ENCODE data around the gene KCNA5. TPM values are rescaled to one million over a fixed set of nuclear protein-coding genes. Genes with fewer than 3 reads are reported as not detected.

The KCNA5 gene
- total RNA-seq, 4 donors from 2014 or later = 0.38 TPM; not detected in 3

DNA sequence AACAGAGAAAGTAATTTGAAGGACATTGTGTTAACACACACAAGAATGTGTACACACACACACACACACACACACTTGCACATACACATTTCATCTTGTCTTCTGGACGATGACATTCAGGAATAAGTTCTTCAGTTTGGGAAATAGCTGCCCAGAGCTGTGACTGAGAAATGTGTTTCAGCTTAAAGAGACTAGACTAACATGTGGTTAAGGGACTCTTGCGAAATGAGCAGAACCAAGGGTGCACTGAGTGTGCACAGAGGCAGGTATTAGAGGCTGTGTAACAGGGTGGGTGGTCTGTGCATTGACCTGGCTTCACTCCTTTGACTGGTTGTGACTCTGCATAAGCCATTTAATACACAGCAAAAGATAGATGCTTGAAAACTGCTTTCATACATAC is 29.4 kb upstream of the KCNA5 start:
- Histone ChIP-seq H3K27me3 (no peaks in the 10 kb centered on the region), H3K36me3 (no peaks in the 10 kb centered on the region), H3K9me3 (no peaks in the 10 kb centered on the region), H3K27ac (no peak overlapping the region), H3K4me1 (no peaks in the 10 kb centered on the region), H3K4me3 (no peak overlapping the region)
- DNase-seq = no peak
- TF ChIP-seq POLR2A (IDR thresholded peaks at IDR 0.05) = no peak
- TF ChIP-seq, protein P1, sequence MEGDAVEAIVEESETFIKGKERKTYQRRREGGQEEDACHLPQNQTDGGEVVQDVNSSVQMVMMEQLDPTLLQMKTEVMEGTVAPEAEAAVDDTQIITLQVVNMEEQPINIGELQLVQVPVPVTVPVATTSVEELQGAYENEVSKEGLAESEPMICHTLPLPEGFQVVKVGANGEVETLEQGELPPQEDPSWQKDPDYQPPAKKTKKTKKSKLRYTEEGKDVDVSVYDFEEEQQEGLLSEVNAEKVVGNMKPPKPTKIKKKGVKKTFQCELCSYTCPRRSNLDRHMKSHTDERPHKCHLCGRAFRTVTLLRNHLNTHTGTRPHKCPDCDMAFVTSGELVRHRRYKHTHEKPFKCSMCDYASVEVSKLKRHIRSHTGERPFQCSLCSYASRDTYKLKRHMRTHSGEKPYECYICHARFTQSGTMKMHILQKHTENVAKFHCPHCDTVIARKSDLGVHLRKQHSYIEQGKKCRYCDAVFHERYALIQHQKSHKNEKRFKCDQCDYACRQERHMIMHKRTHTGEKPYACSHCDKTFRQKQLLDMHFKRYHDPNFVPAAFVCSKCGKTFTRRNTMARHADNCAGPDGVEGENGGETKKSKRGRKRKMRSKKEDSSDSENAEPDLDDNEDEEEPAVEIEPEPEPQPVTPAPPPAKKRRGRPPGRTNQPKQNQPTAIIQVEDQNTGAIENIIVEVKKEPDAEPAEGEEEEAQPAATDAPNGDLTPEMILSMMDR (IDR thresholded peaks at IDR 0.05) = no peak

DNA sequence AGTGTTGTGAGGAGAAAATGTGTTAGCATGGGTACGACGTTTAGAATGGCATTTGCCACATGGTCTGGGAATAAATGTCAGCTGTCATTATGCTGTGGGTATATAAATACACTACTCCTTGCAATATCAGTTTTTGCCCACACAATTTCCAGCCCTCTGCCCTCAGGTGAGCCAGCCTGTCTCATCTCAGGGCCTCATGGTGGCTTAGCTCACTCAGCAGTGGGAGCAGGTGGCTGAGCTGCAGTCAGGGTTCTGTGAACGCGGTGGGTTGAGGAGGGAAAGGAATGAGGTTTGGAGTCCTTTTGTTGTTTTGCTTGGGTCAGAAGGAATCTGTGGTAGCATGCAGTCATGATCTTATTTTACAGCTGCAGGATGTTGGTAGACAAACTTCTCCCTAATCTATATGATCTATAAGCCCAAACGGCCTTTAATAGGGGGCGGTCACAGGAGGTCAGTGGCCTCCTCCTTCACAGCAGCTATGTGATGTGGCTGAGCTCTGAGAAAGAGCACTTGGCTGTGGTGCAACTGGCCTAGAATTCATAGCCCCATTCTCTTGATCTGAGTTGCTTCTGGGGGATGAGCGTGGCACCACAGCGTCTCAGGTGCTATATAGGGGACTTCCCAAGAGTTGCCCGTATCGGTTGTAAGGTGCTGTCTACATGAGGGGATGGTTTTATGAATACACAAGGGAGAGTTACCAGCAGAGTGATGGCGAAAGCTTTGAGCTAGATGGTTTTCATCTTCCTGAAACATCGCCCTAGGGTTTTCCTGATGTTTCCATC is 27.8 kb upstream of the KCNA5 start:
- Histone ChIP-seq H3K27me3 (no peaks in the 10 kb centered on the region), H3K9me3 (no peaks in the 10 kb centered on the region), H3K27ac (no peak overlapping the region), H3K4me3 (no peak overlapping the region), H3K4me1 (no peaks in the 10 kb centered on the region), H3K36me3 (no peaks in the 10 kb centered on the region)
- DNase-seq = no peak
- TF ChIP-seq POLR2A (IDR thresholded peaks at IDR 0.05) = no peak

DNA sequence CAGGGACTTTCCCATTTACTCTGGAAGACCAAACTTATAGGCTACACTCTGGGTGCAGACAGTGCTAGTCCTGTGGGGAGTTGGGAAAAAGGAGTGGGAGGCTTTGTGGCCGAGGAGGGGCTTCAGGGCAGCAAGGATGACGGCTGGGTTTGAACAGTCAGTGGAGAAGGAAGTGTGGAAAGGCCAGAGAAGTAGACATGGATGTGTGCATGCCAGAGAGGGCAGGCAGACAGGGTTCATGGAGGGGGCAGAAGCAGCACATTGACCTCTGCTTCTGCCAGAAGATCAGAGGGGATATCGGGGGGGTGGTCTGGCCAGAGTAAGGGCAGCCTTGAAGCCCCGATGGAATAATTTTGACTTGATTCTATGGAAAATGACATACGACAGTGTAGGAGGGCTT is 27.2 kb upstream of the KCNA5 start:
- Histone ChIP-seq H3K9me3 (no peaks in the 10 kb centered on the region), H3K4me3 (no peak overlapping the region), H3K36me3 (no peaks in the 10 kb centered on the region), H3K27ac (no peak overlapping the region), H3K4me1 (no peaks in the 10 kb centered on the region), H3K27me3 (no peaks in the 10 kb centered on the region)
- no peak for DNase-seq
- no peak for TF ChIP-seq POLR2A (IDR thresholded peaks at IDR 0.05)
- TF ChIP-seq, protein P1 (IDR thresholded peaks at IDR 0.05) = no peak

DNA sequence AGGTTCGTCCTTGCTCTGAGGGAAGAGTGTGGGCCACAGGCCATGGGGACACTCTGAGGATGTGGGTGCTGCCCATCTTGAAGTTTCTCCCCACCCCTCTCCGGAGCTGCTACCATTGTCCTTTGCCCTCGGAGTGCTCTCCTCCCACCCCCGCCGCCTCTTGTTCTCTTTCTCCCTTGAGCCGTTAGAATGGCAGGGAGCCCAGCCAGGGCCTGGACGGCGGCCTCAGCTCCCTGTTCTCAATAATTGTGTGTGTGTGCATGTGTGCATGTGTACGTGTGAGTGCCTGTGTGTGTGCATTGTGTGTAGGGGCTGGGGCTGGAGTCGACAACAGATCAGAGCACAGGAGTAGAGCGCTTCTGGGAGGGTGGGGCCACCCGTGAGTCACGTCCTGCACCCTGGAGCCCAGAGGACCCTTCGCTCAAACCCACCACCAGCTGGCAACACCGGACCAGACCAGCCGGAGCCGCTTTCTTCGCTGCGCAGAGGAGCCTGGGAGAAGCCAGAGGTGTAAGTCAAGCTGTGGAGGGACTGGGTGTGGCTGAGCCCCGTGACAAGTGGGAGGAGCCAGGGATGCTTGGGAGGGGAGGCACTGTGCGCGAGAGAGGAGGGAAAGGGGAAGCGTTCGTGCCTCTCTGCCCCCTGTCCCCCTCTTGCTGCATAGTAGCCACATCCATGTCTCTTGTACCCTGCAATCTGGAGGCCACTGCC is 25.9 kb upstream of the KCNA5 start:
- no peak for TF ChIP-seq POLR2A (IDR thresholded peaks at IDR 0.05)
- TF ChIP-seq, protein P1 (IDR thresholded peaks at IDR 0.05) = no peak
- no peak for DNase-seq
- Histone ChIP-seq H3K4me3 (no peak overlapping the region), H3K27ac (no peak overlapping the region), H3K27me3 (no peaks in the 10 kb centered on the region), H3K4me1 (no peaks in the 10 kb centered on the region), H3K36me3 (no peaks in the 10 kb centered on the region), H3K9me3 (no peaks in the 10 kb centered on the region)

DNA sequence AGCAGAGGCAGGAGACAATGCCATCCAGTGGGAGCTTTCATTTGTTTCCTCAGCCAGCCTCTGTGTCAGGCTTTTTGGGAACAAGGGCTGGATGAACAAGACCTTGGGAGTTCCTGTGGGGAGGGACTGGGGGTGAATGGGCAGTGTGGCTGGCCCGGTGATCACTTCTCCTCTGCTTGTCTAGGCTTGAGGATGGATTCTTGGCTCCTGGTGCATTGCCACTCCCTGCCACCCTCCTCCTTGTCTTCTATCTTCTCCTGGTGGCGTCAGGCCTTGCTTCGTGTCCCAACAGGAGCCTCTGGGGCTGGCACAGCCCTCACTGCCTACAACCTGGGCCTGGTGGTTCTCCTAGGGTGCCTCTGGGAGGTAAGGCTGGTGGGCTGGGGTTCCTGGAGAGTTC is 25.0 kb upstream of the KCNA5 start:
- TF ChIP-seq, protein P1 (IDR thresholded peaks at IDR 0.05) = no peak
- no peak for TF ChIP-seq POLR2A (IDR thresholded peaks at IDR 0.05)

DNA sequence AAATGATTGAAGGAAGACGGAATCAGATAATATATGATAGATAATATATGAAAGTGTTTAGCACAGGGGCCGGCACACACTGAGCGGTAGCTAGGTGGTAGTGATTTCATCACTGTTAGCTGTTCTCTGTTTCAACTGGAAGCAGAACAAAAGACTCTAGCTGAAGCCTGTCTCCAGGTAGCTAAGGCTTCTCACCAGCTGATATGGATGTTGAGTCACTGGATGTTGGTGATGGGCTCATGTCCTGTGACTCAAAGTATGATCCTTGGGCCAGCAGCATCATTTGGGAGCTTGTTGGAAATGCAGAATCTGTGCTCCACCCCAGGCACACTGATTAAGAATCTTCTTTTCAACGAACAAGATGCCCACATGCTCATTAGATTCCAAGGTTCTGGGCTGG is 21.7 kb upstream of the KCNA5 start:
- no peak overlapping the region for H3K4me3 ChIP-seq
- no peaks in the 10 kb centered on the region for H3K27me3 ChIP-seq
- H3K27ac ChIP-seq = no peak overlapping the region
- no peaks in the 10 kb centered on the region for H3K4me1 ChIP-seq
- TF ChIP-seq POLR2A (IDR thresholded peaks at IDR 0.05) = no peak
- TF ChIP-seq, protein P1 (IDR thresholded peaks at IDR 0.05) = no peak
- no peak for DNase-seq
- H3K36me3 ChIP-seq = no peaks in the 10 kb centered on the region
- H3K9me3 ChIP-seq = no peaks in the 10 kb centered on the region

More for the DNA sequence above, 25.0 kb upstream of the KCNA5 start:
- Histone ChIP-seq H3K27ac (no peak overlapping the region), H3K9me3 (no peaks in the 10 kb centered on the region), H3K36me3 (no peaks in the 10 kb centered on the region), H3K4me1 (no peaks in the 10 kb centered on the region), H3K27me3 (no peaks in the 10 kb centered on the region), H3K4me3 (no peak overlapping the region)
- DNase-seq = no peak

All from Peyer's patch (tissue), 4 donors.